Spleen (tissue), 11 donors: ENCODE results near the gene BABAM2. TPM values are rescaled to one million over a fixed set of nuclear protein-coding genes. Genes with fewer than 3 reads are reported as not detected.

Source experiments
- DNase-seq: peaks from one replicate; pipeline ENCODE4 v3.0.0-alpha.2; 2020
- H3K27ac ChIP-seq, 8 donors: fragments of 200-600 bp; sonication (generic) in 7 of 8; 1 replicate in 4 of 8; 2 replicates in 4 of 8; pipeline versions ENCODE4 v1.5.0 to v1.8.0; 2016 to 2021; ENCODE audit warnings: inconsistent platforms in 4 of 8, mild to moderate bottlenecking in 4 of 8, moderate library complexity in 1 of 8
- H3K27me3 ChIP-seq, 7 donors: fragments of 200-600 bp; sonication (generic) in 6 of 7; replicated peaks in 1 of 7; 1 replicate in 4 of 7; 2 replicates in 3 of 7; pipeline versions ENCODE4 v1.5.0 to v1.8.0; 2016 to 2021; ENCODE audit warnings: inconsistent platforms in 3 of 7, mild to moderate bottlenecking in 1 of 7
- H3K36me3 ChIP-seq, 6 donors: fragments of 200-600 bp; sonication (generic) in 5 of 6; 1 replicate in 4 of 6; 2 replicates in 2 of 6; pipeline versions ENCODE4 v1.5.0 to v1.8.0; 2016 to 2021; ENCODE audit warnings: inconsistent platforms in 2 of 6
- H3K4me1 ChIP-seq, 6 donors: fragments of 200-600 bp; sonication (generic) in 5 of 6; 1 replicate in 3 of 6; 2 replicates in 3 of 6; pipeline versions ENCODE4 v1.5.0 to v1.8.0; 2016 to 2021; ENCODE audit warnings: inconsistent platforms in 3 of 6
- H3K4me3 ChIP-seq, 8 donors: fragments of 200-600 bp; sonication (generic) in 7 of 8; 1 replicate in 4 of 8; 2 replicates in 4 of 8; pipeline versions ENCODE4 v1.5.0 to v1.8.0; 2016 to 2021; ENCODE audit warnings: inconsistent platforms in 4 of 8, mild to moderate bottlenecking in 4 of 8, moderate library complexity in 2 of 8
- H3K9me3 ChIP-seq, 8 donors: fragments of 200-600 bp; sonication (generic) in 7 of 8; 1 replicate in 4 of 8; 2 replicates in 4 of 8; pipeline versions ENCODE4 v1.5.0 to v1.8.0; 2016 to 2021; ENCODE audit warnings: inconsistent platforms in 4 of 8
- POLR2A ChIP-seq, 3 donors: fragments of 450-650 bp; IDR thresholded peaks; one replicate each; pipeline ENCODE4 v1.5.1; 2017; ENCODE audit warnings: antibody characterized with exemption in 3 of 3, mild to moderate bottlenecking in 1 of 3
- POLR2AphosphoS5 ChIP-seq, 3 donors: sonication (generic); formaldehyde crosslinking; IDR thresholded peaks; one replicate each; pipeline ENCODE4 v1.5.1; 2017; ENCODE audit warnings: antibody characterized with exemption in 3 of 3
- WGBS, 5 donors: extraction: QIAGEN DNeasy Blood & Tissue Kit in 3 of 5; methylation state at CpG; one replicate each; pipeline versions ENCODE4 v1.1.5 to v1.1.7; 2013 to 2018; 5-methylcytosine and 5-hydroxymethylcytosine counted together
- intact Hi-C: fragments of 100-400 bp; cut with DNase I; formaldehyde crosslinking; loops from one replicate; pipeline ENCODE4 v1.15.0; 2023; ENCODE audit warnings: low total_unique reads
- polyA plus RNA-seq, 3 donors: library from polyadenylated mRNA; stranded (reverse); fragments of 200-250 nt; gene quantifications; one replicate each; pipeline ENCODE4 v1.2.1, GENCODE V29; 2013
- total RNA-seq, 7 donors: library from RNA; depleted of rRNA in 3 of 7; stranded (reverse); fragments of >200 nt in 3 of 7; fragmentation: NEBNext Ultra II Directional in 4 of 7; extraction: Animal tissue kit (Norgen Biotek cat#: 25700) in 4 of 7; gene quantifications; one replicate each; pipeline versions ENCODE4 v1.1.0 to v1.2.1, GENCODE V29; 2016 to 2021
- TF ChIP-seq, protein P1 (sequence below), 11 experiments: fragments of 200-600 bp in 7 of 11; fragments of 450-650 bp in 4 of 11; sonication (generic) in 4 of 11; IDR thresholded peaks in 8 of 11; conservative IDR thresholded peaks in 3 of 11; 1 replicate in 7 of 11; 2 replicates in 4 of 11; pipeline versions ENCODE4 v1.4.0 to v1.8.0; 2016 to 2021; ENCODE audit warnings: antibody characterized with exemption in 11 of 11, inconsistent platforms in 4 of 11, mild to moderate bottlenecking in 1 of 11
- donor health status: healthy with polysubstance abuse.
- donor health status: DM: no; HTN: no; CAD: no; lungs with moderate emphysema.
- donor health status: DM: no; HTN: no; CAD: no.
- donor health status: Bipolar disorder and iron deficiency.
- donor health status: healthy.
- donor health status: DM: no; HTN: no; CAD: no.
- donor health status: DM: yes; HTN: yes; CAD: no.

BABAM2 gene
- total and polyA plus RNA-seq, 10 donors, result 16.1 to 70.1 (median 55.0) TPM

DNA sequence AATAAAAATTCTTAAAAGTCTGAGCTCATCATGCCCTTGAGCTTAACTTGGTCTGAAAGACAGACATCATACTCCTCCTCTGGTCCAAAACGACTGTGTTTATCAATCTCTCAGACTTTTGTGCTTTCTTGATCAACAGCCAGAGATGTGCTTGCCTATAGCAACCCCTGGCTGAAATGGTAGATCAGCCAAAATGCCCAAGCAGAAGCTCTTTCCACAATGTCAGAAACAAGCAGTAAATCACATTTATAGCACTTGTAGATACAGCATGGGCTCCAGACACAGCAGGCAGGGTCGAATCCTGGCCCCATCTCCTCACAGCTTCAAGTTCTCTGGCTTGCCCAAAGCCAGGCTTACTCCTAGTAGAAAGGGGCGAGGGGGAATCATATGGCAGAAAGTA is 391.7 kb downstream of the BABAM2 start:
- intact Hi-C loops, result no loop called here
- Histone ChIP-seq H3K4me3 (no peak overlapping the region), H3K27ac (no peak overlapping the region), H3K27me3 (no peaks in the 10 kb centered on the region), H3K4me1 (no peaks in the 10 kb centered on the region), H3K36me3 (peaks cover 0 to 16% (median 0%) of the 10 kb centered on the region in 6 donors), H3K9me3 (no peaks in the 10 kb centered on the region)
- no peak for DNase-seq
- 81 to 94% (median 92%) methylated on average over 3 of the region's 3 CpGs for WGBS, 5 donors
- TF ChIP-seq, protein P1, sequence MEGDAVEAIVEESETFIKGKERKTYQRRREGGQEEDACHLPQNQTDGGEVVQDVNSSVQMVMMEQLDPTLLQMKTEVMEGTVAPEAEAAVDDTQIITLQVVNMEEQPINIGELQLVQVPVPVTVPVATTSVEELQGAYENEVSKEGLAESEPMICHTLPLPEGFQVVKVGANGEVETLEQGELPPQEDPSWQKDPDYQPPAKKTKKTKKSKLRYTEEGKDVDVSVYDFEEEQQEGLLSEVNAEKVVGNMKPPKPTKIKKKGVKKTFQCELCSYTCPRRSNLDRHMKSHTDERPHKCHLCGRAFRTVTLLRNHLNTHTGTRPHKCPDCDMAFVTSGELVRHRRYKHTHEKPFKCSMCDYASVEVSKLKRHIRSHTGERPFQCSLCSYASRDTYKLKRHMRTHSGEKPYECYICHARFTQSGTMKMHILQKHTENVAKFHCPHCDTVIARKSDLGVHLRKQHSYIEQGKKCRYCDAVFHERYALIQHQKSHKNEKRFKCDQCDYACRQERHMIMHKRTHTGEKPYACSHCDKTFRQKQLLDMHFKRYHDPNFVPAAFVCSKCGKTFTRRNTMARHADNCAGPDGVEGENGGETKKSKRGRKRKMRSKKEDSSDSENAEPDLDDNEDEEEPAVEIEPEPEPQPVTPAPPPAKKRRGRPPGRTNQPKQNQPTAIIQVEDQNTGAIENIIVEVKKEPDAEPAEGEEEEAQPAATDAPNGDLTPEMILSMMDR (IDR thresholded peaks at IDR 0.05 in 8 of 11, conservative IDR thresholded peaks at IDR 0.05 in 3 of 11), result no peak
- TF ChIP-seq POLR2A (IDR thresholded peaks at IDR 0.05) (no peak), POLR2AphosphoS5 (IDR thresholded peaks at IDR 0.05) (no peak)

DNA sequence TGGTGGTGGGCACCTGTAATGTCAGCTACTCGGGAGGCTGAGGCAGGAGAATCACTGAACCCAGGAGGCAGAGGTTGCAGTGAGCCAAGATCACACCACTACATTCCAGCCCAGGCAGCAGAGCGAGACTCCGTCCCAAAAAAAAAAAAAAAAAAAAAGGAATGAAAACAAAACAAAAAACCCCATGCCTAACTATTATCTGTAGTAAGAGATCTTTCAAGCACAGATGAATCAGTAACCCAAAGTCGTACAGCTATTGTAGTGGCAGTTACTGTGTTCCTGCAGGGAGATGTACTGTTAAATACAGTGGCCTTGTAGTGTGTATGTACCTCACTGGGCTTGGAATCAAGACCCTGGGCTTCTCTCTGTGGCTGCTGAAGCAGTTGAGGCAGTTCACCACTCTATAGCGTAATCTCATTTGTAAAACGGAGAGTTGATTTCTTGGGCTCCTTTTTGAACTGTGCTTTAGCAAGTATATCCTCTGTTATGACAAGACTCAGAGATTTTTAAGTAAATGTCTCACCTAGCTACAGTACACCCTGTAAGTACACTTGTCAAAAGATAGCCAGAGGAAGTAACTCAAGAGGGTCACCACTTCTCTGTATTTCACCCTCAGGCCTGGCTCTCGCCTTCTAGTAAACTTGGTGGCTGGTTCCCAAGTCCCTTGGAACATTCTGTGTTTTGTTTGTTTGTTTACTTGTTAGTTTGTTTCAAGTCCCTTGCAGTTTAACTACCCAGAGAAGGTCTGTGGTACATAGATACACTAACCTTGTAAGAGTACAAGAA is 392.5 kb downstream of the BABAM2 start:
- Histone ChIP-seq H3K4me1 (no peaks in the 10 kb centered on the region), H3K9me3 (no peaks in the 10 kb centered on the region), H3K4me3 (no peak overlapping the region), H3K27ac (no peak overlapping the region), H3K36me3 (peaks cover 0 to 23% (median 0%) of the 10 kb centered on the region in 6 donors), H3K27me3 (no peaks in the 10 kb centered on the region)
- WGBS, 5 donors, result 94 to 97% (median 97%) methylated on average over 7 of the region's 7 CpGs
- intact Hi-C loops, result no loop called here
- TF ChIP-seq, protein P1 (IDR thresholded peaks at IDR 0.05 in 8 of 11, conservative IDR thresholded peaks at IDR 0.05 in 3 of 11), result no peak
- TF ChIP-seq POLR2AphosphoS5 (IDR thresholded peaks at IDR 0.05), result no peak
- no peak for TF ChIP-seq POLR2A (IDR thresholded peaks at IDR 0.05)
- DNase-seq, result no peak

DNA sequence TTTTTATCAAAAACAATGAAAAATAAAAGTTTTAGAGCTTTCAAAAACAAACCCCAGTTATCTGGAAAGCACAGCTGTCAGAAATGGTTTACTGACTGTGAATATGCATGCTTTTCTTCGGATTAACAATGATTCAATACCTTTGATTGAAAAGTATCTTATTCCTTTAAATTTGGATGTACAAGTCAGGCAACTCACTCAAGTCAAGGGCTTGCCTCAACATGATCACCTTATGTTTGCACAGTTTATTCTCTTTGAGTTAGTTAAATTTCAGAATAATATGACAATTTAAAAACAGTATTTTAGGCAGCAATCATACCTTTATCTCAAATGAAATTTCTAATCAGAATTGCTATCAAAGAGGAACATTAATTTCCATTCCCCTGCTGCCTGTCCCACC is 393.3 kb downstream of the BABAM2 start:
- no peak overlapping the region for H3K4me3 ChIP-seq
- no peaks in the 10 kb centered on the region for H3K27me3 ChIP-seq
- TF ChIP-seq, protein P1 (IDR thresholded peaks at IDR 0.05 in 8 of 11, conservative IDR thresholded peaks at IDR 0.05 in 3 of 11), result no peak
- TF ChIP-seq POLR2A (IDR thresholded peaks at IDR 0.05) (no peak), POLR2AphosphoS5 (IDR thresholded peaks at IDR 0.05) (no peak)
- H3K27ac ChIP-seq, result no peak overlapping the region
- H3K4me1 ChIP-seq, result no peaks in the 10 kb centered on the region
- intact Hi-C loops, result no loop called here
- no peaks in the 10 kb centered on the region for H3K9me3 ChIP-seq
- WGBS, 5 donors, result 87 to 96% (median 94%) methylated on average over 1 of the region's 1 CpG
- H3K36me3 ChIP-seq, result peaks cover 0 to 24% (median 0%) of the 10 kb centered on the region in 6 donors
- no peak for DNase-seq

DNA sequence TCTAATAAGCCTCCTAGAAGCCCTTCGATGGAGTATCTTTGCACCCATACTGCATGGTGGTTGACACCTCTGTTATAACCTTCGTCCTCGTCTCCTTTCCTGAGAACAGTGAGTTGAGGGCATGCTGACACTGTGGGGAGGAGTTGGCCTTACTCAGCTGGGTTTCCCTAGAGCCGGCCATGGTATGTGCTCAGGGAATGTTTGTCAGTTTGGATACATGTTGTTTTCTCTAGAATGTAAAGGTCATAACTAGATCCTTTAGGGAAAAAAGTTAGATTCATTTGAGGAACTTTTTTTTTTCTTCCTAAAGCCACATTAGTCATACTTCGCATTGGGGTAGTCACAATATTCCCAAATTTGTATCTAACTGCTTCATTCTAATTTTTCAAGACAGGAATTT is 396.1 kb downstream of the BABAM2 start:
- no peak for DNase-seq
- intact Hi-C loops, result no loop called here
- H3K27me3 ChIP-seq, result no peaks in the 10 kb centered on the region
- H3K36me3 ChIP-seq, result peaks cover 0 to 20% (median 0%) of the 10 kb centered on the region in 6 donors
- no peak overlapping the region for H3K27ac ChIP-seq
- H3K9me3 ChIP-seq, result no peaks in the 10 kb centered on the region
- no peak overlapping the region for H3K4me3 ChIP-seq
- H3K4me1 ChIP-seq, result no peaks in the 10 kb centered on the region
- WGBS, 5 donors, result 87 to 91% (median 87%) methylated on average over 5 of the region's 5 CpGs
- TF ChIP-seq POLR2A (IDR thresholded peaks at IDR 0.05) (no peak), POLR2AphosphoS5 (IDR thresholded peaks at IDR 0.05) (no peak)
